Neural cell (in vitro differentiated cells): Measurements from ENCODE around the gene EYS.

Experiments used
- CTCF ChIP-seq: fragments of 450-650 bp; IDR thresholded peaks from 2 replicates; pipeline ENCODE4 v1.5.1; 2014; ENCODE audit warnings: antibody characterized with exemption, mild to moderate bottlenecking, moderate library complexity; ENCODE audit not compliant: poor library complexity, severe bottlenecking
- EP300 ChIP-seq: fragments of 450-650 bp; conservative IDR thresholded peaks from 2 replicates; pipeline ENCODE4 v1.6.1; 2014; ENCODE audit warnings: antibody characterized with exemption, mild to moderate bottlenecking, moderate library complexity; ENCODE audit not compliant: poor library complexity, severe bottlenecking
- EZH2 ChIP-seq: fragments of 200-600, 300-800 bp; shearing (Covaris generic), sonication (generic); IDR thresholded peaks from 2 replicates; pipeline ENCODE4 v1.6.1; 2014; ENCODE audit warnings: antibody characterized with exemption, low read length, borderline replicate concordance, mild to moderate bottlenecking; ENCODE audit not compliant: insufficient read depth, poor library complexity, severe bottlenecking
- MXI1 ChIP-seq: fragments of 450-650 bp; conservative IDR thresholded peaks from 2 replicates; pipeline ENCODE4 v1.6.1; 2014; ENCODE audit warnings: antibody characterized with exemption, mild to moderate bottlenecking; ENCODE audit not compliant: poor library complexity, severe bottlenecking
- POLR2AphosphoS5 ChIP-seq: IDR thresholded peaks from 2 replicates; pipeline ENCODE4 v1.6.1; 2012
- RAD21 ChIP-seq: fragments of 450-650 bp; conservative IDR thresholded peaks from 2 replicates; pipeline ENCODE4 v1.6.1; 2014; ENCODE audit warnings: antibody characterized with exemption, mild to moderate bottlenecking, moderate library complexity
- SMC3 ChIP-seq: fragments of 450-650 bp; conservative IDR thresholded peaks from 2 replicates; pipeline ENCODE4 v1.6.1; 2014; ENCODE audit warnings: antibody characterized with exemption, mild to moderate bottlenecking, moderate library complexity; ENCODE audit not compliant: poor library complexity
- TAF1 ChIP-seq: IDR thresholded peaks from 2 replicates; pipeline ENCODE4 v1.6.1; 2012; ENCODE audit warnings: low read depth
- TF ChIP-seq, protein P1 (sequence below): IDR thresholded peaks from 2 replicates; pipeline ENCODE4 v1.6.1; 2012; ENCODE audit warnings: borderline replicate concordance

DNA sequence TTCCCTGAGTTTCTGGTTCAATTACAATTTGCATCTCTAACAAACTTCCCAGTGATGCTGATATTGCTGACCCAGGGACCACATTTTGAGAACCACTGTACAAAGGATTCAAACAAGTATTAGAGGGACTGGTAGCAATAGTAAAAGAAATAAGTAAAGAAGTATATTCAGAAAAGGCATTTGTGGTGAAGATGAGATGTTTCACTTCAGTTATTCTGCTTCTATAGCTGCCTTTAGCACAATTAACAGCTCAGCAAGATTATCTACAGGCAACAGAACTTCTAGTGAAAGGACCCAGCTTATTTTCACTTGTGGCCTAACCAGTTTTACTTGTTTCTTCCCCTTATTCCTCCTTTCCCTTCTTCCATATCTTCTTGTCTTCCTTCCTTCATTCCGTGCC, 1922.0 kb downstream of the EYS start:
- no peak for TF ChIP-seq POLR2AphosphoS5
- no peak for TF ChIP-seq CTCF
- TF ChIP-seq EZH2 = no peak
- no peak for TF ChIP-seq MXI1
- TF ChIP-seq EP300 = no peak
- TF ChIP-seq, protein P1, sequence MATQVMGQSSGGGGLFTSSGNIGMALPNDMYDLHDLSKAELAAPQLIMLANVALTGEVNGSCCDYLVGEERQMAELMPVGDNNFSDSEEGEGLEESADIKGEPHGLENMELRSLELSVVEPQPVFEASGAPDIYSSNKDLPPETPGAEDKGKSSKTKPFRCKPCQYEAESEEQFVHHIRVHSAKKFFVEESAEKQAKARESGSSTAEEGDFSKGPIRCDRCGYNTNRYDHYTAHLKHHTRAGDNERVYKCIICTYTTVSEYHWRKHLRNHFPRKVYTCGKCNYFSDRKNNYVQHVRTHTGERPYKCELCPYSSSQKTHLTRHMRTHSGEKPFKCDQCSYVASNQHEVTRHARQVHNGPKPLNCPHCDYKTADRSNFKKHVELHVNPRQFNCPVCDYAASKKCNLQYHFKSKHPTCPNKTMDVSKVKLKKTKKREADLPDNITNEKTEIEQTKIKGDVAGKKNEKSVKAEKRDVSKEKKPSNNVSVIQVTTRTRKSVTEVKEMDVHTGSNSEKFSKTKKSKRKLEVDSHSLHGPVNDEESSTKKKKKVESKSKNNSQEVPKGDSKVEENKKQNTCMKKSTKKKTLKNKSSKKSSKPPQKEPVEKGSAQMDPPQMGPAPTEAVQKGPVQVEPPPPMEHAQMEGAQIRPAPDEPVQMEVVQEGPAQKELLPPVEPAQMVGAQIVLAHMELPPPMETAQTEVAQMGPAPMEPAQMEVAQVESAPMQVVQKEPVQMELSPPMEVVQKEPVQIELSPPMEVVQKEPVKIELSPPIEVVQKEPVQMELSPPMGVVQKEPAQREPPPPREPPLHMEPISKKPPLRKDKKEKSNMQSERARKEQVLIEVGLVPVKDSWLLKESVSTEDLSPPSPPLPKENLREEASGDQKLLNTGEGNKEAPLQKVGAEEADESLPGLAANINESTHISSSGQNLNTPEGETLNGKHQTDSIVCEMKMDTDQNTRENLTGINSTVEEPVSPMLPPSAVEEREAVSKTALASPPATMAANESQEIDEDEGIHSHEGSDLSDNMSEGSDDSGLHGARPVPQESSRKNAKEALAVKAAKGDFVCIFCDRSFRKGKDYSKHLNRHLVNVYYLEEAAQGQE = no peak
- TF ChIP-seq TAF1 = no peak
- TF ChIP-seq RAD21 = no peak
- no peak for TF ChIP-seq SMC3
